HG03558 (cell line): ENCODE measurements around the gene UPF3A.
A peak's percentile ranks its signal among the peaks of the same experiment; 100 is the strongest.

Experiments used
- ATAC-seq: cut with Tn5 transposase; IDR thresholded peaks from one replicate; pipeline ENCODE4 v1.9.1; 2021; ENCODE audit warnings: moderate number of reproducible peaks; ENCODE audit not compliant: unreplicated experiment; ENCODE audit errors: extremely low read depth

UPF3A gene

DNA sequence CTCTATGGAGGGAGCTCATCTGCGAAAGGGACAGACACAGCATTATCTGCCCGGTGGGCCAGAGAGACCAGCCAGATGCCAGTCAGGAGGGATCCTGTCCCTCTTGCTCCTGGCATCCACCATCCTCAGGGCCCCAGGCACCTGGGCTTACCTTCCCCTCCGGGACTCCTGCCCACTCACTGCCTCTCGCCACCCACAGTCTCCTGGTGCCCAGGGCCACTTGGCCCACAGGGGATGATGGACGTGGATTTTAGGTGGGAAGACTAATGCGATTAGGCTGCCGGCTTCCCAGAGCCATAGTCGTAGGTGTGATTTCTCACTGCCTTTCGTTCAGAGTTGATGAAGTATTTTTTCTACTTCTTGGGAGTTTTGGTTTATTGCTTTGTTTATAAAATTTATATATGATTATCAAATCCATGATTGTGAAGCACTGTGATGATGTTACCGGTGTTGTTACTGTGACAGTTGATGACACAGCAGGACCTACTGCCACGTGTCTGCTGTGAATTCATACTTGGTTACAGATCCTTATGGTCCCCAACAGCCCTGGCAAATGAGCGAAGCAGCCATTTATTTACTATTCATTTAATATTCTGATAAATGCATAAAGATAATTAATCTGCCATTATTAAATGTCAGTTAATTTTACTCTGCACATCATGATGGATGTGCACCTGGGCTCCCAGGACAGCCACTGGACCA is 18.4 kb downstream of the UPF3A start:
- ATAC-seq, result no peak

DNA sequence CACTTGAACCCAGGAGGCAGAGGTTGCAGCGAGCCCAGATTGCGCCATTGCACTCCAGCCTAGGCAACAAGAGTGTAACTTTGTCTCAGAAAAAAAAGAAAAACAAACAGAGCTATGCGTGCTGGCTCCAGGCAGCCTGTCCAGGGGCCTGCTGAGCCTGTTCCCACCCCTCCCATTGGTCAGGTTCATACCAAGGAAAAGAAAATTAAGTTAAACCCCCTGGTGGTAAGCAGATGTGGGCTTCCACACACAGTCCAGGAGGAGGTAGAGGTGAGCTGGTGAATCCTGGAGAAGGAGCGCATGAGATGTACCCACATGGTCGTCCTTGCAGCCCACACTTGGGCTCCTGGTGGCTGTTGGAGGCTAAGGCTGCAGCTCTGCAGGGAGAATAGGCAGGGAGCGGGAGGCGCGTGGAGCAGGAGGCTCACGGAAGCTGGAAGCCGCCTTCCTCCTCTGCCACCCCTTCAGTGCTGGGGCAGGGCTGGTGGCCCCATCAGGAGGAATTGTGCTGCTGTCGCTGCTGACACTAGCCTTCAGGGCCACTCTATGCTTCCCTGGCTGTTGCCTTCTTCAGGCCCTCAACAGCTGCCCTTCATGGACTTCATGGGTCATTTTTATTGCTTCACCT is 22.4 kb downstream of the UPF3A start:
- ATAC-seq, result no peak

DNA sequence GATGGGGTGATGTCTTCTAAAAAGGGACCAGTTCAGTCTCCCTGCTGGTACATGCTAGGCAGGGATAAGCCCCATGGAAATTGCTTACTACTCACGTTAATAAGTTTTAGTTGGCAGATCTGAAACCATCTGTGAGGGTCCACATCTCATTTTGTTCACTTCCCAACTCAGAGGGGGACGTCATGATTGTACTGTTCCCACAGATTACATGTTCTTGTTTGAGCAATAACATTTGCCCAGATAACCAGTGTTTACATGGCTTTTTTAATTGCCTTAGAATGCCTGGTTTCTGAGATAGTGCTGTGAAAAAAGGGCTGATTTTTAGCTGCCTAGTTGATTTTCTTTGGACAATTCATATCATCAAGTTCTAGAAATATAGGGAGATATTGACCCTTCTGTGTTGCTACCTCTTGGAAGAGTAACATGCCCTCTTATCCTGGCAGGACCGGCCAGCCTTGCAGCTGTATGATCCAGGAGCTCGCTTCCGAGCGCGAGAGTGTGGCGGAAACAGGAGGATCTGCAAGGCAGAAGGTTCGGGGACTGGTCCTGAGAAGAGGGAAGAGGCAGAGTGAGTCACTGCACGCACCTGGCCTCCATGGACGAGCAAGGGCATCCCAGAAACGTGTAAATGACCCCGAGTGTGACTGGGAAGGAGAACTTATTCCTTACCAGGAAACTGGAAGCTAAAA is 23.1 kb downstream of the UPF3A start:
- no peak for ATAC-seq

DNA sequence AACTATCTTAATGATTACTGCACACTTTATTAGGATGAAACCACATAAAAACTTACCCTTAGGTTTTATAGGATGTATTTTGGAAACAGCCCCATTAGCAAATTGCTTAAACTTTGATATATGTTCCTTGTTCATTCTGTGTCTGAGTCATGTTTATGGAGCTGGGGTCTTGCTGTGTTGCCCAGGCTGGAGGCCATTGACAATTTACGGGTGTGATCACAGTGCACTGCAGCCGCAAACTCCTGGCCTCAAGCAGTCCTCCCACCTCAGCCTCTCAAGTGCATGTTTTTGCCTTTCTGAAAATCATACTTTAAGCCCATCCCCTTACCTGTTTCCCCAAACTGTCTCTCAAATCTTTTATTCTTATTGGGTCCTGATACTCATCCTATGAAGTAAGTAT is 27.7 kb downstream of the UPF3A start:
- no peak for ATAC-seq

DNA sequence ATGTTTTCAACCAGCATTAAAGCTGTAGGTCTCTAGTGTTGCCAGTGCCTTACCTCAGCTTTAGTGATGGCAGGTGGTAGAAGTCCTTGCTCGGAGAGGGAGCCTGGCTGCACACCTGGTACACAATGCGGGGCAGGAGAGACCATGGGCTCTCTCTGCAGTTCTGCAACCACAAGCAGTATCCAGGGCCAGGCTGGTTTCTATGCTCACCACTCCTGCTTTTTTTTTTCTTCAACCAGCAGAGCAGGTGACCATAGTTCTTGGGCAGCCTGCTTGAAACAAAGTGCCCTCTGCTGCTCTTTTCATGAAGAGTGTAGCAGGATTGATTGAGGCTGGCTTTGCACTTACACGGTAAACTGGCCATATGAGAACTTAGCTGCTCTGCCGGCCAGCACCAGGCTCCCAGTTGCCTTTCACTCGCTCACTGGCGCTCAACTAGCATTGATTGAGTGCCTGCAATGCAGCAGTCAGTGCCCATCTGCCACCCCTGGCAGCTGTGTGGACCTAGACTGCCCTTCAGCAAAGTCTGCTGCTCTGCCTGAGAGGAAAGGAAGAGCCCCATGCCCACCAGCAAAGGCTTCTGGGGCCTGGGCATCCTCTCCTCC is 28.5 kb downstream of the UPF3A start:
- no peak for ATAC-seq

DNA sequence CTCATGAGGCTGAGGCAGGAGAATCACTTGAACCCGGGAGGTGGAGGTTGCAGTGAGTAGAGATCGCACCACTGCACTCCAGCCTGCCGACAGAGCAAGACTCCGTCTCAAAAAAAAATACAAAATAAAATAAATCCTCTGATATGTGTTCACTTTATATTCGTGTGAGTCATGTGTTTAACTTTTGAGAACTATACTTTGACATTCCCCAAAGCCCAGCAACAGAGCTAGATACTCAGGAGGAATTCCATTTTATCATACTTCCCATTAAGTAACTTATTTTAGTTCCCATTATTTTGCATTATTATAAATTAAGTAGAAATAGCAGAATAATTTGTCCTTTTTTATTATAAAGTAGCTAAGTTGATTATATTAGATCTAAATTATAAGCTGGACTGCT is 29.6 kb downstream of the UPF3A start:
- no peak for ATAC-seq

DNA sequence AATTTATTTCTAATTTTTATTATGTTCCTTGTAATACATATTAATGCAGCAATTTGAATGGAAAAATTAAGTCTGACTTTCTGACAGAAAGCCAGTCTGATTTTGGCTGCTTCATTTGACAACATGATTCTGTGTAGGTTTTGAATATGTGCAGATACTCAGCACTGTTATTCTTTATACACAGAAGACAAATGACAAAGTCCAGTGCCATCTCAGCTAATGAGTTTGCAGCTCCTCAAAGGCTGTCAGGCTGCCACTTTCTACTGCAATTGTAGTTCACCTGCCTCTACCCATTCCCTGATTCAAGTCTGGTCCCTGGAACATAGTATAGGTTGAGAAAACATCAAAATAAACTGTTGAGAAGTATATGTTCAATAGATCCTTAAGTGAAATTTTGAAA is 30.0 kb downstream of the UPF3A start:
- no peak for ATAC-seq

DNA sequence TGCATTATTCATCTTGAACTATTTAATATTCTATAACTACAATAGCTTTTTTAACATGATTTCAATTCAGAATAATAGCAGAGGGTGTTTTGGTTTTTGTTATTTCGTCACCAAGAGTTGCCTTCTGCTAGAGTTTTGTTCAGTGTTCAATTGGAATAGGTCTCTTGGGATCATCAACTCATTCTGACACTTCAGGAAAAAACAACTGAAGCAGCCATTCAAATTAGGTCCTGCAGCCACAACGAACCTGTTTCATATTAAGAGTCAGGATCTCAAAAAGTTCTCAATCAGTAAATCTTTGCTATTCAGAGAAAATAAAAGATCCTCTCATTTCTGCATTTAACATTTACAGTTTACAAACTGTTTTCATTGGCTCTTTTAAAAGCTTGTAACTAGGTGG is 30.5 kb downstream of the UPF3A start:
- ATAC-seq, result no peak

DNA sequence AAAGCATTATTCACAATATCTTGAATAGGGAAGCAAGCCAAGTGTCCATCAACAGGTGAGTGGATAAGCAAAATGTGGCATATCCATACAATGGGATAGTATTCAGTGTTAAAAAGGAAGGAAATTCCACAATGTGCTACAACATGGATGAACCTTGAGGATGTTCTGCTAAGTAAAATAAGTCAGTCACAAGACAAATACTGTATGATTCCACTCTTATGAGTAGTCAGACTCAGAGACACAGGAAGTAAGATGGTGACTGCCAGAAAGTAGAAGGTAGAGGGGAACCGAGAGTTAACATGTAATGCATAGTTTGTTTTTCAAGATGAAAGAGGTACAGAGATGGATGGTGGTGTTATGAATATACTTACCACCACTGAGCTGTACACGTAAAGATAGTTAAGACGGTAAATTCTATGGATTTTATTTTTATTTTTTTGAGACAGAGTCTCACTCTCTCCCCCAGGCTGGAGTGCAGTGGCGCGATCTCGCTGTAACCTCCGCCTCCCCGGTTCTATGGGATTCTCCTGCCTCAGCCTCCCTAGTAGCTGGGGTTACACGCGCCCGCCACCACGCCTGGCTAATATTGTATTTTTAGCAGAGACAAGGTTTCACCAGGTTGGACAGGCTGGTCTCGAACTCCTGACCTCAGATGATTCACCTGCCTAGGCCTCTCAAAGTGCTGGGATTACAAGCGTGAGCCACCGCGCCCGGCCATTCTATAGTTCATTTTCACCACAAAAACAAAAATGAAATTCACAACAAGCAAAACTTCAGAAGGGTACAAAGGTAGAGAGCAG is 31.9 kb downstream of the UPF3A start:
- no peak for ATAC-seq

DNA sequence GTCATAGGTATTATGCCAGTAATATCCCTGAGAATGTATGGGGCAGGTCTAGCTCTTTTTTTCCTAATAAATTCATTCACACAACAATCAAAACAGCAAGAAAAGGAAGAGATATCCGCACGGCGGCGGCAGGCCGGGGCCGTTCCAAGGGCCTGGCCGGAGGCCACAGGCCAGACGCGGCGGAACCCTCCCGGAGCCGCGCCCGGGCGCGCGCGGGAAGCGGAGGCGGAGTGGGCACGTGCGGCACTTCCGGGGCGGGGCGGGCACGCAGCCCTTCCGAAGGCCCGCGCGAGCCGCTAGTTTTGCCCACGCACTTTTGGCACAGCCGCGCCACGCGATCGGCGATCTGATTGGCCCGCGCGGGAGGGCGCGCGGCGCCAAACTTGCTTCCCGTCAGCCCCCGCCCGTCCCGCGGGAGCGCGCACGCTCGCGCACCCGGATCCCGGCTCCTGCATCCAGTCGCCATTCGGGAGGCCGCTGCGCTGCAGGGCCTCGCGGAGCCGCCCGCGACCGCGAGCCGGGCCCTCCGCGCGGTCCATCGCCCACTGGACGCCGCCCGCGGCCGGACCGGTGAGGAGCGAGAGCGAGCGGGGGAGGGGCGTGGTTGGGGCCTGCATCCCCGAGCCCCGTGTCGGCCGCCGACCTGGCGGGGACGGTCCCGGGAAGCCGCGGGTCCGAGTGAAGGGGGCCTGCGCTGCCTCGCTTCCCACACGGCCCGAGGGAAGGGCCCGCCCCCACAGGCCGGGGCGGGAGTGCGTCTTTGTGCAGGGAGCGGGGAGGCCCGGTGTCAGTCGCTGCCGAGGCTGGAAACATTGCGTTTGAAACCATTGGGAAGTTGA is 32.9 kb downstream of the UPF3A start, which contains the start of gene CHAMP1:
TSS of gene CHAMP1 (plus strand) at position 430 of the 839 bp plus-strand sequence. CDS start 9,340 bp downstream, outside the sequence.
- ATAC-seq, result peak; percentile 72

DNA sequence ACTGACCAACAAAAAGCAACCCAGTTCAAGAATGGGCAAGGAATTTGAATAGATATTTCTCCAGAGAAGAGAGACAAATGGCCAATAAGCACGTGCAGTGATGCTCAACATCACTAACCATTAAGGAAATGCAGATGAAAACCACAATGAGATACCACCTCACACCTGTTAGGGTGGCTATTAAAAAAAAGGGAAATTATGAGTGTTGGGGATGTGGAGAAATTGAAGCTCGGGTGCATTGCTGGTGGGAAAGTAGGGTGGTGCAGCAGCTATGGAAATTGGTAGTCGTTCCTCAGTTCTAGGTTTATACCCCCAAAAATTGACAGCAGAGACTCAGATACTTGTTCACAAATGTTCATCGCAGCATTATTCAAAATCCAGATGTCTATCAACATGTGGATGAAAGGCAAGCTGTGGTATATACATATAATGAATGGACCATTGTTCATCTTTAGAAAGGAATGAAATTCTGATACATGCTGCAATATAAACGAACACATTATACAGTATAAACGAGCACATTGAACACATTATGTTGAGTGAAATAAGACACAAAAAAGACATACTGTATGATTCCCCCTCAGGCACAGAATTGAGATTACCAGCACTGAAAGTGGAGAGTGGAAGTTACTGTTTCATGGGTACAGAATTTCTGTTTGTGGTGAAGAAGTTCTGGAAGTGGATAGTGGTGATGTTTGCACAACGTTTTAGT is 33.8 kb downstream of the UPF3A start:
- ATAC-seq, result no peak

DNA sequence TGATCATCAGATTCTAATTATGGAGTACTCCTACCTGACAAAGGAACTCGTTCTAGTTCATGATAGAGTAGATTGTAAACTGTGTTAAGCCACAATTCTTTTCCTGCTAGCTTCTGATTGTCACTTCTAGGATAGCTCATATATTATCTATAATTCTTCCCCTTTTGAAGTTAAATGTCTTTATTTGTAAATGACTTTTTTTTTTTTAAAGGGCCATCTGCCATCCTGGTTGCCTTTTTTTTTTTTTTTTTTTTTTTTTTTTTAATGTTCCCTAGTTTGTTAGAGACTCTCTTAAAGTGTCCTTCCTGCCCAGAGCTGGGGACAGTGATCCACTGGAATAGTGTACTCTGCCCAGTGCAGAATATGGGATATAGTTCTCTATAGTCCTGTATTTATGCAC is 37.2 kb downstream of the UPF3A start:
- ATAC-seq, result no peak

DNA sequence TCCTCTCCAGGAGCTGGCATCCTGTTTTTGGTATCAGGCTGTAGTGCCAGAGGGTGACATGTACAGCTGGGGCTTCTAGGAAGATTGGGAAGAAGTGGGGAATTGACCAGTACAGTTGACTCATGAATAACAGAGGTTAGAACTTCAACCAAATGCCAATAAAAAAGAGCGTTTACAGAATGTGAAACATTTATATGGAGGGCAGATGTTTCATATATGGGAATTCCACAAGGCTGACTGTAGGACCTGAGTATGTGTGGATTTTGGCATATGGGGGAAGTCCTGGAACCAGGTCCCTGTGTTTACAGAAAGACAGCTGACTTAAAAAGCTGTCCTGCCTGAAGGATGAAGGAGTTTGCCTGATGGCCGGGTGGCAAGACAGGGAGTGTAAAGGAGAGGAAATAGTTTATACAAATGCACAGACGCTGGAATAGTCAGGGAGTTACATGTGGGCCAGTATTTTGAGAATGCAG is 38.1 kb downstream of the UPF3A start:
- no peak for ATAC-seq

DNA sequence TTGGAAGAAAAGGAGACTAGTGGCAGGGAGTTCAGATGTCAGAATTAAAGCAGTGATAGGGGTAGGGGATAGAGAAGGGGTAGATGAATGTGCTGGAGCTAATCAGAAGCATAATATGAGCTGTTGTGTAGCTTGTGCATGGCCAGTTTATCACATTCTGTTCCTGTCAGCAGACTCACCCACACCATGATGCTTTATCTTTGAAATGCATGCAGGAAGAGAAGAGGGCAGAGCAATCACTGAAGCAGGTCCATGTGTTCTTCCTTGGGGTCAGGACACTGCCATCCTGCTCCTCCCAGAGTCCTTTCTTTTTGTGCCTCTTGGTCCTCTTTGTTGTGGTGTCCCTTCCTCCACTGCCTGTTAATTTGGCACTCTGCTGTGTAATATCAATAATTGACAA is 38.7 kb downstream of the UPF3A start:
- no peak for ATAC-seq

DNA sequence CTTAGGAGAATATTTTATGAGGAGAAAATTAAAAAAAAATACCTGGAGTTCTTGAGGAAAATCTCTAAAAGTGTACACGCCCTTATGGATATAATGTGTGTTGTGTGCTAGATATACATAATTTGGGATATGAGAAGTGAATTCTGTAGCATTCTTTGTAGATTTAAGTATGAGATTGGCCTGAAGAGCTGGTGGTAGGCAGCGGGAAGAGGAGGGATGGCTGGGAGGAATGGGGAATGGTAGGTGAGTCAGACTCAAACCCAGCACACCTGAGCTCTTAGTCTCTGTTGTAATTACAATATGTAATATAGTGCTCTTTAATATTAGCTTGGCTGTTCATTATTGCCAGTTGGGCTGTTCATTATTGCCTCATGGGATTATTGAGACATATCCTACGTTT is 39.9 kb downstream of the UPF3A start:
- no peak for ATAC-seq

DNA sequence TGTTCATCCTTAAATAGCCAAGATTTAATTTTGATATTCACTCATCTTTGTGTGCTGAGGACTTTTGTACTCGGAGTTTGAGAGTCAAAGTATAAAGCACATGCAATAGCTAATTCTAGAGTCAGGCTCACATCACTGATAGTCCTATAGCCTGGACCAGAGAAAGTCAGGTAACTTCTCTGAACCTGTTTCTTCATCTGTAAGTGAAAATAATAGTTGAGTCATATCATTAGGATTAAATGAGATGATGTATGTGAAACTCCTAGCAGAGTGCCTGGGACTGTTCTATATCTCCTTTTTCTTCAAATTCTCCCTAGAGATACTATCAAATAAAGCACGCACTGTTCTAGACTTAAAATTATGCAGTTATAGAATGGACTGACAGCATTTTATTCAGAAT is 41.9 kb downstream of the UPF3A start:
- no peak for ATAC-seq

DNA sequence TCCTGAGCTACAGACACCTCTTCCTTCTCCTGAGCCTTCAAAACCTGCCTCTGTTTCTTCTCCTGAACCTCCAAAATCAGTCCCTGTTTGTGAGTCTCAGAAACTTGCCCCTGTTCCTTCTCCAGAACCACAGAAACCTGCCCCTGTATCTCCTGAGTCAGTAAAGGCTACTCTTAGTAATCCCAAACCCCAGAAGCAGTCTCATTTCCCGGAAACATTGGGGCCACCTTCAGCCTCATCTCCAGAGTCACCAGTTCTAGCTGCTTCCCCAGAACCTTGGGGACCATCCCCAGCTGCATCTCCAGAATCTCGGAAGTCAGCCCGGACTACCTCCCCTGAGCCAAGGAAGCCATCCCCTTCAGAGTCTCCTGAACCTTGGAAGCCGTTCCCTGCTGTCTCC is 42.9 kb downstream of the UPF3A start:
- no peak for ATAC-seq

DNA sequence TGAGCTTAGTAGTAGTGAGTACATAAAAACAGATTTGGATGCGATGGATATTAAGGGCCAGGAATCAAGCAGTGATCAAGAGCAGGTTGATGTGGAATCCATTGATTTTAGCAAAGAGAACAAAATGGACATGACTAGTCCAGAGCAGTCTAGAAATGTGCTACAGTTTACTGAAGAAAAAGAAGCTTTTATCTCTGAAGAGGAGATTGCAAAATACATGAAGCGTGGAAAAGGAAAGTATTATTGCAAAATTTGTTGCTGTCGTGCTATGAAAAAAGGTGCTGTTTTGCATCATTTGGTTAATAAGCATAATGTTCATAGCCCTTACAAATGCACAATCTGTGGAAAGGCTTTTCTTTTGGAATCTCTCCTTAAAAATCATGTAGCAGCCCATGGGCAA is 44.3 kb downstream of the UPF3A start:
- ATAC-seq, result no peak

DNA sequence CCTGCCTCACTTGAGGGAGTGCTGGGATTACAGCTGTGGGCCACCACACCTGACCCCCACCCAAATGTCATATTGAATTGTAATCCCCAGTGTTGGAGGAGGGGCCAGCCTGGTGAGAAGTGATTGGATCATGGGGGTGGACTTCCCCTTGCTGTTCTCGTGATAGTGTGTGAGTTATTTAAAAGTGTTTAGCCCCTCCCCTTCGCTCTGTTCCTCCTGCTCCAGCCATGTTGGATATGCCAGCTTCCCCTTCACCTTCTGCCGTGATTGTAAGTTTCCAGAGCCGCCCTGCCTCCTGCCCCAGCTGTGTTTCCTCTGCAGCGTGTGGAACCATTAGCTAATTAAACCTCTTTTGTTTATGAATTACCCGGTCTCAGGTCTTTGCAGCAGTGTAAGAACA is 46.6 kb downstream of the UPF3A start:
- no peak for ATAC-seq
